Measurements from ENCODE around the gene PDE9A.

- TF ChIP-seq CTCF (IDR thresholded peaks at IDR 0.05; ENCODE audit: borderline replicate concordance, extremely low read depth, low read length, poor library complexity, severe bottlenecking) (no peak), EZH2 (IDR thresholded peaks at IDR 0.05; ENCODE audit: borderline replicate concordance, low read depth, low read length, severe bottlenecking) (no peak)
These were observed 129.4 kb downstream of the PDE9A start for GRCh38 chr21:42782723-42783242.

Measured in DND-41 (cell line).